OCI-LY1 (cell line): ENCODE data around the gene PRRT1.

Experiments used
- CTCF ChIP-seq: fragments of 200-600 bp; sonication (generic), shearing (Covaris generic); IDR thresholded peaks from 2 replicates; pipeline ENCODE4 v1.5.1; 2017; ENCODE audit warnings: mild to moderate bottlenecking, antibody characterized with exemption, low read length, moderate library complexity, mixed read lengths
- EZH2 ChIP-seq: fragments of 200-600 bp; sonication (generic), shearing (Covaris generic); IDR thresholded peaks from 2 replicates; pipeline ENCODE4 v1.8.0; 2017; ENCODE audit warnings: borderline replicate concordance, mixed run types, mild to moderate bottlenecking, antibody characterized with exemption, low read length, moderate library complexity, mixed read lengths

GRCh38 chr6:32195652-32195901 lies 43.8 kb upstream of the PRRT1 start:
- TF ChIP-seq CTCF (no peak), EZH2 (no peak)
